GM23248 (cell line): ENCODE results near the gene C1QTNF6.

ENCODE experiments used
- EZH2 ChIP-seq: fragments of 200-600 bp; sonication (generic); IDR thresholded peaks from 2 replicates; pipeline ENCODE4 v1.6.1; 2018; ENCODE audit warnings: antibody characterized with exemption, mild to moderate bottlenecking; ENCODE audit not compliant: insufficient read depth, poor library complexity, severe bottlenecking
- EZH2phosphoT487 ChIP-seq: fragments of 200-600 bp; sonication (generic); IDR thresholded peaks from 2 replicates; pipeline ENCODE4 v1.6.1; 2018; ENCODE audit warnings: antibody characterized with exemption, moderate library complexity, mild to moderate bottlenecking, low read depth; ENCODE audit not compliant: insufficient read depth

GRCh38 chr22:37210041-37210803 is 22.2 kb upstream of the C1QTNF6 start:
- TF ChIP-seq EZH2, result no peak
- no peak for TF ChIP-seq EZH2phosphoT487
